K562 (cell line): ENCODE results near the gene NUDT22. TPM values are rescaled to one million over a fixed set of nuclear protein-coding genes. Genes with fewer than 3 reads are reported as not detected.

Experiments used
- CAMTA2 ChIP-seq: fragments of 250-450 bp; sonication (Bioruptor Pico); conservative IDR thresholded peaks from 2 replicates; pipeline ENCODE4 v1.5.1; 2022
- ETV1 ChIP-seq: fragments of 450-650 bp; conservative IDR thresholded peaks from 2 replicates; pipeline ENCODE4 v1.6.1; 2016; ENCODE audit warnings: missing genetic modification characterization, control low read depth, low read depth, missing compliant biosample characterization
- FOSL1 ChIP-seq: fragments of 200-800 bp; sonication (Bioruptor generic); conservative IDR thresholded peaks from 2 replicates; pipeline ENCODE4 v1.6.1; 2016; ENCODE audit warnings: missing genetic modification characterization, missing compliant biosample characterization
- FOXJ3 ChIP-seq: sonication (generic); formaldehyde crosslinking; IDR thresholded peaks from 2 replicates; pipeline ENCODE4 v1.4.0; 2020; ENCODE audit warnings: mild to moderate bottlenecking, missing genetic modification reagents
- GABPB1 ChIP-seq: sonication (generic); formaldehyde crosslinking; IDR thresholded peaks from 2 replicates; pipeline ENCODE4 v1.8.0; 2022; ENCODE audit warnings: mild to moderate bottlenecking, missing genetic modification reagents
- HDAC6 ChIP-seq: IDR thresholded peaks from 2 replicates; pipeline ENCODE4 v1.6.1; 2012; ENCODE audit warnings: low read depth, mild to moderate bottlenecking, control low read depth, inconsistent platforms, low read length, moderate library complexity
- HDGF ChIP-seq: fragments of 450-650 bp; IDR thresholded peaks from 2 replicates; pipeline ENCODE4 v1.6.1; 2016
- HLTF ChIP-seq: fragments of 450-650 bp; IDR thresholded peaks from 2 replicates; pipeline ENCODE4 v1.6.1; 2016
- HMG20B ChIP-seq: fragments of 250-450 bp; sonication (Bioruptor Pico); IDR thresholded peaks from 2 replicates; pipeline ENCODE4 v1.5.0; 2021; ENCODE audit warnings: mild to moderate bottlenecking
- LARP7 ChIP-seq: fragments of 450-650 bp; IDR thresholded peaks from 2 replicates; pipeline ENCODE4 v1.6.1; 2016
- OTX1 ChIP-seq: fragments of 450-650 bp; formaldehyde crosslinking; IDR thresholded peaks from 2 replicates; pipeline ENCODE4 v1.4.0; 2022; ENCODE audit warnings: mild to moderate bottlenecking
- POU5F1 ChIP-seq: fragments of 150-350 bp; IDR thresholded peaks from 2 replicates; pipeline ENCODE4 v1.6.1; 2014; ENCODE audit warnings: borderline replicate concordance, low read length, low read depth, mild to moderate bottlenecking; ENCODE audit not compliant: partially characterized antibody
- RAD51 ChIP-seq: fragments of 450-650 bp; IDR thresholded peaks from 2 replicates; pipeline ENCODE4 v1.7.1; 2016; ENCODE audit warnings: low read depth, mild to moderate bottlenecking, borderline replicate concordance
- SAP30 ChIP-seq: fragments of 200-600 bp; sonication (generic); IDR thresholded peaks from 2 replicates; pipeline ENCODE4 v1.6.1; 2012; ENCODE audit warnings: borderline replicate concordance, low read depth, mild to moderate bottlenecking, moderate library complexity, low read length, control low read depth, inconsistent platforms; ENCODE audit not compliant: insufficient read depth, poor library complexity, severe bottlenecking
- SIN3A ChIP-seq, 2 experiments: fragments of 150-350 bp in 1 of 2; IDR thresholded peaks; 2 replicates each; pipeline ENCODE4 v1.6.1; 2011 to 2016; ENCODE audit warnings: borderline replicate concordance in 2 of 2, low read depth in 2 of 2, low read length in 2 of 2, mild to moderate bottlenecking in 2 of 2, moderate library complexity in 2 of 2; ENCODE audit not compliant: control insufficient read depth in 1 of 2
- SMARCE1 ChIP-seq: fragments of 450-650 bp; IDR thresholded peaks from 2 replicates; pipeline ENCODE4 v1.7.1; 2016; ENCODE audit warnings: mild to moderate bottlenecking
- SRSF3 ChIP-seq: fragments of 200-400 bp; formaldehyde crosslinking; IDR thresholded peaks from 2 replicates; pipeline ENCODE4 v1.6.1; 2016; ENCODE audit warnings: mild to moderate bottlenecking, low read length, moderate library complexity; ENCODE audit not compliant: insufficient read depth
- YBX1 ChIP-seq: fragments of 450-650 bp; IDR thresholded peaks from 2 replicates; pipeline ENCODE4 v1.7.1; 2016; ENCODE audit warnings: mild to moderate bottlenecking
- ZFP36 ChIP-seq: fragments of 150-350 bp; IDR thresholded peaks from 2 replicates; pipeline ENCODE4 v1.6.1; 2018; ENCODE audit warnings: low read length, low read depth; ENCODE audit not compliant: partially characterized antibody
- ZNF12 ChIP-seq: sonication (generic); formaldehyde crosslinking; IDR thresholded peaks from 2 replicates; pipeline ENCODE4 v1.4.0; 2020; ENCODE audit warnings: mild to moderate bottlenecking, missing genetic modification reagents
- ZNF239 ChIP-seq: fragments of 250-450 bp; sonication (Bioruptor Pico); IDR thresholded peaks from 2 replicates; pipeline ENCODE4 v1.4.0; 2020; ENCODE audit warnings: mild to moderate bottlenecking
- ZNF431 ChIP-seq: sonication (generic); formaldehyde crosslinking; IDR thresholded peaks from 2 replicates; pipeline ENCODE4 v1.8.0; 2022; ENCODE audit warnings: mild to moderate bottlenecking, missing genetic modification reagents
- ZNF589 ChIP-seq: fragments of 200-800 bp; sonication (Bioruptor generic); IDR thresholded peaks from 2 replicates; pipeline ENCODE4 v1.6.1; 2016; ENCODE audit warnings: low read depth, missing genetic modification characterization, missing compliant biosample characterization
- polyA plus RNA-seq, 8 experiments: library from polyadenylated mRNA; depleted of rRNA in 4 of 8; stranded (reverse) in 5 of 8; unstranded in 3 of 8; fragments of >200 nt; fragmentation: Nextera tagmentation in 2 of 8; fragmentation: Illumina TruSeq in 1 of 8; extraction: Ambion mirVana in 2 of 8; extraction: Trizol in 1 of 8; gene quantifications; 2 replicates each; pipeline versions ENCODE4 v1.2.1 to v1.2.3, GENCODE V29; 2011 to 2014; ENCODE audit warnings: inconsistent platforms in 1 of 8, missing spikeins in 1 of 8
- total RNA-seq, 7 experiments: library from RNA; depleted of rRNA in 6 of 7; stranded (reverse); fragments of >200 nt in 6 of 7; fragmentation: Illumina TruSeq in 2 of 7; extraction: Trizol in 2 of 7; gene quantifications; 2 replicates each; pipeline versions ENCODE4 v1.2.1 to v1.2.3, GENCODE V29; 2011 to 2021; ENCODE audit warnings: low replicate concordance in 1 of 7
- TF ChIP-seq, protein P1 (sequence below): fragments of 450-650 bp; IDR thresholded peaks from 2 replicates; pipeline ENCODE4 v1.6.1; 2016; ENCODE audit warnings: borderline replicate concordance
- TF ChIP-seq, protein P2 (sequence below): fragments of 250-450 bp; sonication (Bioruptor Pico); IDR thresholded peaks from 2 replicates; pipeline ENCODE4 v1.4.0; 2020; ENCODE audit warnings: mild to moderate bottlenecking, moderate library complexity
- TF ChIP-seq, protein P3 (sequence below): sonication (generic); formaldehyde crosslinking; IDR thresholded peaks from 2 replicates; pipeline ENCODE4 v1.8.0; 2022; ENCODE audit warnings: mild to moderate bottlenecking, missing genetic modification reagents

NUDT22 gene
- total and polyA plus RNA-seq, 9 of the 15 experiments (the other 6 are each of a cell fraction or from before 2014, with no cell fraction given): 6.3 to 92.6 (median 37.4) TPM

DNA sequence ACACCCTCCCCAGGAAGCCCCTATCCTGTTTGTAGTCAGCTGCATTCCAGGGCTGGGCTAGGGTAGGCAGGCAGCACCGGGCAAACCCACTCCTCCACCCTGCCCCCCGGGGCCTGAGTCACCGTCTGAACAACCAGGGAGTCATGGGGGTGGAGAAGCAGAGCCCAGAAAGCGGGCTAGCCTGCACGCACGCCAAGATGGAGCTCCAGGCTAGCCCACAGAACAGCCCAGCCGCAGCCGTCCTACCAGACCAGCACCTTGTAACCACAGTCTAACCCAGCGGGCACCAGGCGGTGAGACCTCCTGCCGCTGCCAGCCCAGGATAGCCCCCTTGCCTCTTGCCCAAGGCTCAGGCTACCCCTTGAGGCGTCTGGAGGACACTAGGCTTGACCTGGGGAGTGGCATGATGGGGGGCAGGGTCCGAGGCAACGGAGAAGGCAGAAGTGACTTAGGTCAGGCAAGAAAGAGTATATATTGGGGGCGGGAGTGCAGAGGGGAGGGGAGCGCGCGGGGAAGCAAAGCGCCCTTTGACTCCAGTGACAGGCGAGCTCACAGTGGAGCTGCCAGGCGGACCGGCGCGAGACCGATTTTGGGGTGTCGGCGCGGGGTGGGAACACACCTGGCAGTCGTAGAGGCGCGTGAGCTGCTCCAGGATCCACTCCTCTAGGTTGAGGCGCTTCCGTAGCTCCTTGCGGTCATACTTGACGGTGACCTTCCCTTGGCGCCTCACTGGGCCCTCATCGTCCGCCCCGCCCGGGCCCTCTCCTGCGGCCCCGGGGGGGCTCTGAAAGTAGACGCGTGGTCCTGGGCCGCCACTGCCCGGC lies 19.9 kb downstream of the NUDT22 start (continued):
- TF ChIP-seq, protein P1, sequence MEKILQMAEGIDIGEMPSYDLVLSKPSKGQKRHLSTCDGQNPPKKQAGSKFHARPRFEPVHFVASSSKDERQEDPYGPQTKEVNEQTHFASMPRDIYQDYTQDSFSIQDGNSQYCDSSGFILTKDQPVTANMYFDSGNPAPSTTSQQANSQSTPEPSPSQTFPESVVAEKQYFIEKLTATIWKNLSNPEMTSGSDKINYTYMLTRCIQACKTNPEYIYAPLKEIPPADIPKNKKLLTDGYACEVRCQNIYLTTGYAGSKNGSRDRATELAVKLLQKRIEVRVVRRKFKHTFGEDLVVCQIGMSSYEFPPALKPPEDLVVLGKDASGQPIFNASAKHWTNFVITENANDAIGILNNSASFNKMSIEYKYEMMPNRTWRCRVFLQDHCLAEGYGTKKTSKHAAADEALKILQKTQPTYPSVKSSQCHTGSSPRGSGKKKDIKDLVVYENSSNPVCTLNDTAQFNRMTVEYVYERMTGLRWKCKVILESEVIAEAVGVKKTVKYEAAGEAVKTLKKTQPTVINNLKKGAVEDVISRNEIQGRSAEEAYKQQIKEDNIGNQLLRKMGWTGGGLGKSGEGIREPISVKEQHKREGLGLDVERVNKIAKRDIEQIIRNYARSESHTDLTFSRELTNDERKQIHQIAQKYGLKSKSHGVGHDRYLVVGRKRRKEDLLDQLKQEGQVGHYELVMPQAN: peak; percentile 71; the same call in 1 of the 2 replicates
- TF ChIP-seq ZNF431 (CRISPR knock-in tag): no peak
- peak; percentile 84 for TF ChIP-seq FOSL1 (tag)
- TF ChIP-seq SIN3A (IDR thresholded peaks at IDR 0.05; ENCODE audit: borderline replicate concordance in 2 of 2, control insufficient read depth in 1 of 2, low read depth in 2 of 2, low read length in 2 of 2): peak; percentile 25 to 75; a peak in 1 of 4 replicates
- peak; percentile 72 for TF ChIP-seq SMARCE1
- 0 out of 2 replicates have a peak, but pooled peaks have one; percentile 5 for TF ChIP-seq ETV1 (tag)
- TF ChIP-seq FOXJ3 (CRISPR knock-in tag): no peak
- TF ChIP-seq GABPB1 (CRISPR knock-in tag): peak; percentile 55; the same call in 1 of the 2 replicates
- TF ChIP-seq HMG20B (CRISPR knock-in tag): no peak
- TF ChIP-seq HDGF: peak; percentile 55; the same call in 1 of the 2 replicates
- TF ChIP-seq, protein P2, sequence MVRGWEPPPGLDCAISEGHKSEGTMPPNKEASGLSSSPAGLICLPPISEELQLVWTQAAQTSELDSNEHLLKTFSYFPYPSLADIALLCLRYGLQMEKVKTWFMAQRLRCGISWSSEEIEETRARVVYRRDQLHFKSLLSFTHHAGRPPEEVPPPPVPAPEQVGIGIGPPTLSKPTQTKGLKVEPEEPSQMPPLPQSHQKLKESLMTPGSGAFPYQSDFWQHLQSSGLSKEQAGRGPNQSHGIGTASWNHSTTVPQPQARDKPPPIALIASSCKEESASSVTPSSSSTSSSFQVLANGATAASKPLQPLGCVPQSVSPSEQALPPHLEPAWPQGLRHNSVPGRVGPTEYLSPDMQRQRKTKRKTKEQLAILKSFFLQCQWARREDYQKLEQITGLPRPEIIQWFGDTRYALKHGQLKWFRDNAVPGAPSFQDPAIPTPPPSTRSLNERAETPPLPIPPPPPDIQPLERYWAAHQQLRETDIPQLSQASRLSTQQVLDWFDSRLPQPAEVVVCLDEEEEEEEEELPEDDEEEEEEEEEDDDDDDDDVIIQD: no peak
- no peak for TF ChIP-seq ZNF239 (CRISPR knock-in tag)
- peak; percentile 18; the same call in 1 of the 2 replicates for TF ChIP-seq LARP7
- peak; percentile 96 for TF ChIP-seq HLTF
- no peak for TF ChIP-seq SRSF3
- peak; percentile 40 for TF ChIP-seq ZFP36
- TF ChIP-seq POU5F1: no peak
- TF ChIP-seq YBX1: no peak
- TF ChIP-seq, protein P3, sequence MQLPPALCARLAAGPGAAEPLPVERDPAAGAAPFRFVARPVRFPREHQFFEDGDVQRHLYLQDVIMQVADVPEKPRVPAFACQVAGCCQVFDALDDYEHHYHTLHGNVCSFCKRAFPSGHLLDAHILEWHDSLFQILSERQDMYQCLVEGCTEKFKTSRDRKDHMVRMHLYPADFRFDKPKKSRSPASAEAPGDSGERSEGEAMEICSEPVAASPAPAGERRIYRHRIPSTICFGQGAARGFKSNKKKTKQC (CRISPR knock-in tag): no peak
- TF ChIP-seq ZNF589: no peak
- TF ChIP-seq HDAC6: no peak
- TF ChIP-seq OTX1 (CRISPR knock-in tag): no peak
- TF ChIP-seq SAP30: peak; percentile 59
- TF ChIP-seq CAMTA2 (CRISPR knock-in tag): no peak
- TF ChIP-seq RAD51: no peak
- TF ChIP-seq ZNF12 (CRISPR knock-in tag): no peak
